ENCODE measurements around the gene TRPC4. TPM values are rescaled to one million over a fixed set of nuclear protein-coding genes. Genes with fewer than 3 reads are reported as not detected.

Gene TRPC4
- total and polyA plus RNA-seq, 2 donors (not counting 1 experiment from before 2014, with no cell fraction given) = 1.7 to 30.7 TPM

GRCh38 chr13:37905736-37906135, 36.2 kb upstream of the TRPC4 start:
- Histone ChIP-seq H3K27me3 (ENCODE audit: control insufficient read depth, insufficient read depth, low read length) (no peaks in the 10 kb centered on the region), H3K4me1 (ENCODE audit: control insufficient read depth, extremely low read depth, insufficient read depth, low read length) (no peaks in the 10 kb centered on the region), H2AFZ (ENCODE audit: low read length) (no peak overlapping the region), H3K27ac (ENCODE audit: insufficient read depth, low read length) (no peak overlapping the region), H3K9me3 (ENCODE audit: control insufficient read depth, insufficient read depth, low read depth, low read length) (no peaks in the 10 kb centered on the region), H3K36me3 (ENCODE audit: control insufficient read depth, insufficient read depth, low read length) (no peaks in the 10 kb centered on the region), H4K20me1 (ENCODE audit: control insufficient read depth, extremely low read depth, insufficient read depth, low read length) (no peaks in the 10 kb centered on the region), H3K9ac (ENCODE audit: insufficient read depth, low read length) (no peak overlapping the region), H3K79me2 (ENCODE audit: control insufficient read depth, insufficient read depth, low read length) (no peaks in the 10 kb centered on the region), H3K4me2 (ENCODE audit: extremely low read depth, insufficient read depth, low read length) (no peak overlapping the region), H3K4me3 (replicated peaks in 1 of 4; ENCODE audit: control extremely low read depth in 1 of 4, insufficient read depth in 1 of 4, low read depth in 3 of 4, low read length in 4 of 4) (no peak overlapping the region)
- DNase-seq (ENCODE audit: low read depth in 2 of 2) = peak in 1 of 2 donors; percentile 50
- no peak for TF ChIP-seq CTCF (conservative IDR thresholded peaks at IDR 0.05 in 1 of 2, IDR thresholded peaks at IDR 0.05 in 1 of 2; ENCODE audit: low read depth in 1 of 2, low read length in 2 of 2)
- no peak for TF ChIP-seq EZH2 (IDR thresholded peaks at IDR 0.05; ENCODE audit: low read length, missing control alignments)

GRCh38 chr13:37899753-37900152, 30.2 kb upstream of the TRPC4 start:
- Histone ChIP-seq H3K4me3 (replicated peaks in 1 of 4; ENCODE audit: control extremely low read depth in 1 of 4, insufficient read depth in 1 of 4, low read depth in 3 of 4, low read length in 4 of 4) (no peak overlapping the region), H3K9me3 (ENCODE audit: control insufficient read depth, insufficient read depth, low read depth, low read length) (no peaks in the 10 kb centered on the region), H3K9ac (ENCODE audit: insufficient read depth, low read length) (no peak overlapping the region), H3K79me2 (ENCODE audit: control insufficient read depth, insufficient read depth, low read length) (no peaks in the 10 kb centered on the region), H3K27ac (ENCODE audit: insufficient read depth, low read length) (no peak overlapping the region), H3K27me3 (ENCODE audit: control insufficient read depth, insufficient read depth, low read length) (no peaks in the 10 kb centered on the region), H2AFZ (ENCODE audit: low read length) (no peak overlapping the region), H3K4me1 (ENCODE audit: control insufficient read depth, extremely low read depth, insufficient read depth, low read length) (no peaks in the 10 kb centered on the region), H3K36me3 (ENCODE audit: control insufficient read depth, insufficient read depth, low read length) (no peaks in the 10 kb centered on the region), H4K20me1 (ENCODE audit: control insufficient read depth, extremely low read depth, insufficient read depth, low read length) (no peaks in the 10 kb centered on the region), H3K4me2 (ENCODE audit: extremely low read depth, insufficient read depth, low read length) (no peak overlapping the region)
- DNase-seq (ENCODE audit: low read depth in 2 of 2) = no peak
- TF ChIP-seq CTCF (conservative IDR thresholded peaks at IDR 0.05 in 1 of 2, IDR thresholded peaks at IDR 0.05 in 1 of 2; ENCODE audit: low read depth in 1 of 2, low read length in 2 of 2) (no peak), EZH2 (IDR thresholded peaks at IDR 0.05; ENCODE audit: low read length, missing control alignments) (no peak)

- H4K20me1 ChIP-seq (ENCODE audit: control insufficient read depth, extremely low read depth, insufficient read depth, low read length) = no peaks in the 10 kb centered on the region
- H3K27ac ChIP-seq (ENCODE audit: insufficient read depth, low read length) = no peak overlapping the region
- H3K4me1 ChIP-seq (ENCODE audit: control insufficient read depth, extremely low read depth, insufficient read depth, low read length) = no peaks in the 10 kb centered on the region
- no peak overlapping the region for H3K4me2 ChIP-seq (ENCODE audit: extremely low read depth, insufficient read depth, low read length)
- no peak for TF ChIP-seq EZH2 (IDR thresholded peaks at IDR 0.05; ENCODE audit: low read length, missing control alignments)
- no peak for TF ChIP-seq CTCF (conservative IDR thresholded peaks at IDR 0.05 in 1 of 2, IDR thresholded peaks at IDR 0.05 in 1 of 2; ENCODE audit: low read depth in 1 of 2, low read length in 2 of 2)
- DNase-seq (ENCODE audit: low read depth in 2 of 2) = no peak
- H3K9me3 ChIP-seq (ENCODE audit: control insufficient read depth, insufficient read depth, low read depth, low read length) = no peaks in the 10 kb centered on the region
- no peak overlapping the region for H3K9ac ChIP-seq (ENCODE audit: insufficient read depth, low read length)
- no peaks in the 10 kb centered on the region for H3K27me3 ChIP-seq (ENCODE audit: control insufficient read depth, insufficient read depth, low read length)
- no peaks in the 10 kb centered on the region for H3K79me2 ChIP-seq (ENCODE audit: control insufficient read depth, insufficient read depth, low read length)
- no peak overlapping the region for H3K4me3 ChIP-seq (replicated peaks in 1 of 4; ENCODE audit: control extremely low read depth in 1 of 4, insufficient read depth in 1 of 4, low read depth in 3 of 4, low read length in 4 of 4)
- H2AFZ ChIP-seq (ENCODE audit: low read length) = no peak overlapping the region
- H3K36me3 ChIP-seq (ENCODE audit: control insufficient read depth, insufficient read depth, low read length) = no peaks in the 10 kb centered on the region
Observed at GRCh38 chr13:37893321-37893720, 23.7 kb upstream of the TRPC4 start.

Data from fibroblast of lung (primary cell).